ENCODE results near the gene CAB39.
A peak's percentile ranks its signal among the peaks of the same experiment; 100 is the strongest.

CAB39 gene

GRCh38 chr2:230821261-230821990 lies 108.8 kb downstream of the CAB39 start:
- no peak overlapping the region for H3K4me3 ChIP-seq (ENCODE audit: low read depth, low read length)
- DNase-seq (ENCODE audit: low read depth), result no peak
- no peak for TF ChIP-seq CTCF (conservative IDR thresholded peaks at IDR 0.05; ENCODE audit: low read depth, low read length)

GRCh38 chr2:230821991-230822520 lies 109.4 kb downstream of the CAB39 start:
- no peak for TF ChIP-seq CTCF (conservative IDR thresholded peaks at IDR 0.05; ENCODE audit: low read depth, low read length)
- no peak for DNase-seq (ENCODE audit: low read depth)
- H3K4me3 ChIP-seq (ENCODE audit: low read depth, low read length), result no peak overlapping the region

GRCh38 chr2:230823264-230823964 lies 110.8 kb downstream of the CAB39 start:
- TF ChIP-seq CTCF (conservative IDR thresholded peaks at IDR 0.05; ENCODE audit: low read depth, low read length), result no peak
- no peak overlapping the region for H3K4me3 ChIP-seq (ENCODE audit: low read depth, low read length)
- no peak for DNase-seq (ENCODE audit: low read depth)

- peak overlapping the region; percentile 41 for H3K4me3 ChIP-seq (ENCODE audit: low read depth, low read length)
- DNase-seq (ENCODE audit: low read depth), result peak; percentile 89
- peak; percentile 75 for TF ChIP-seq CTCF (conservative IDR thresholded peaks at IDR 0.05; ENCODE audit: low read depth, low read length)
These were observed 111.8 kb downstream of the CAB39 start for GRCh38 chr2:230824406-230824978.

GRCh38 chr2:230825354-230825753 lies 112.7 kb downstream of the CAB39 start:
- H3K4me3 ChIP-seq (ENCODE audit: low read depth, low read length), result no peak overlapping the region
- DNase-seq (ENCODE audit: low read depth), result no peak
- no peak for TF ChIP-seq CTCF (conservative IDR thresholded peaks at IDR 0.05; ENCODE audit: low read depth, low read length)

GRCh38 chr2:230827774-230828271 lies 115.2 kb downstream of the CAB39 start:
- no peak for DNase-seq (ENCODE audit: low read depth)
- no peak for TF ChIP-seq CTCF (conservative IDR thresholded peaks at IDR 0.05; ENCODE audit: low read depth, low read length)
- H3K4me3 ChIP-seq (ENCODE audit: low read depth, low read length), result peak overlapping the region; percentile 40

Data from choroid plexus epithelial cell (primary cell).